ENCODE results near the gene ST6GALNAC1. TPM values are rescaled to one million over a fixed set of nuclear protein-coding genes. Genes with fewer than 3 reads are reported as not detected.

Gene ST6GALNAC1
- polyA plus RNA-seq, 3 donors, result not detected

GRCh38 chr17:76626442-76626841 is 17.1 kb downstream of the ST6GALNAC1 start:
- Histone ChIP-seq H3K36me3 (replicated peaks in 1 of 2; ENCODE audit: control insufficient read depth in 1 of 2, insufficient read depth in 2 of 2, low read length in 2 of 2) (no peaks in the 10 kb centered on the region), H3K4me1 (ENCODE audit: control insufficient read depth in 1 of 2, insufficient read depth in 2 of 2, low read length in 2 of 2) (no peaks in the 10 kb centered on the region), H2AFZ (ENCODE audit: insufficient read depth, low read depth, low read length, poor library complexity, severe bottlenecking) (no peak overlapping the region), H3K9ac (ENCODE audit: insufficient read depth, low read length, poor library complexity, severe bottlenecking) (no peak overlapping the region), H3K79me2 (ENCODE audit: insufficient read depth, low read length) (no peaks in the 10 kb centered on the region), H3K27me3 (ENCODE audit: control insufficient read depth in 2 of 2, insufficient read depth in 2 of 2, low read length in 2 of 2) (no peaks in the 10 kb centered on the region), H3K27ac (ENCODE audit: low read depth in 1 of 2, low read length in 2 of 2) (no peak overlapping the region), H3K4me3 (replicated peaks in 1 of 3; ENCODE audit: low read depth in 2 of 3, low read length in 3 of 3) (no peak overlapping the region), H4K20me1 (ENCODE audit: insufficient read depth, low read length) (no peaks in the 10 kb centered on the region), H3K9me3 (replicated peaks in 1 of 2; ENCODE audit: control insufficient read depth in 1 of 2, insufficient read depth in 1 of 2, low read length in 2 of 2) (no peaks in the 10 kb centered on the region), H3K4me2 (replicated peaks; ENCODE audit: extremely low read depth, low read length, poor library complexity, severe bottlenecking) (no peak overlapping the region)
- Mint-ChIP-seq H3K27me3 (ENCODE audit: low read depth in 3 of 3) (peaks cover 1 to 7% (median 7%) of the 10 kb centered on the region in 3 donors), H3K36me3 (no peaks in the 10 kb centered on the region), H3K4me3 (no peak overlapping the region), H3K4me1 (peaks cover 8% of the 10 kb centered on the region), H3K27ac (no peak overlapping the region), H3K9me3 (no peaks in the 10 kb centered on the region)
- intact Hi-C loops (cut with micrococcal nuclease), result no loop called here
- 57% methylated on average over 8 of the region's 11 CpGs for WGBS (ENCODE audit: insufficient coverage)
- no peak for DNase-seq
- no peak for TF ChIP-seq CTCF (IDR thresholded peaks at IDR 0.05)

DNA sequence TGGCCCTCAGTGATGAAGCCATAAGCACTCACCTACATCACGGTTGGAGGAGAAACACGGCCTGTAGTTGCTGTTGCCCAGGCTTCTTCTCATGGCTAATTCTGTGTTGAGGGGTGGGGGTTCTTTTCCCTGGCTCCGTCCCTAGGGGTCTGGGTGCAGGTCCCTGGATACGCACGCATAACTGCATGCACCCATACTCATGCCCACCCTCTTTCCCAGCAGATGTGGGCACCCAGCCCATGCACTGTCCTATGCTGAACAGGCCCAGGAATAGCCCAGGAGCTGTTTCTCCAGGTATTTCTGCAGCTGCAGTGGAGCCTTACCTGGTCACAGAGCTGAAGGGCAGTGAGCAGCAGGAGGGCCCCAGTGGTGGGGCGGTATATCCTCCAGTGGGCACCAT is 18.1 kb downstream of the ST6GALNAC1 start:
- no peak overlapping the region for H3K27ac Mint-ChIP-seq
- Histone ChIP-seq H3K4me1 (ENCODE audit: control insufficient read depth in 1 of 2, insufficient read depth in 2 of 2, low read length in 2 of 2) (no peaks in the 10 kb centered on the region), H4K20me1 (ENCODE audit: insufficient read depth, low read length) (no peaks in the 10 kb centered on the region), H3K9ac (ENCODE audit: insufficient read depth, low read length, poor library complexity, severe bottlenecking) (no peak overlapping the region), H3K79me2 (ENCODE audit: insufficient read depth, low read length) (no peaks in the 10 kb centered on the region), H2AFZ (ENCODE audit: insufficient read depth, low read depth, low read length, poor library complexity, severe bottlenecking) (no peak overlapping the region), H3K27ac (ENCODE audit: low read depth in 1 of 2, low read length in 2 of 2) (no peak overlapping the region), H3K36me3 (replicated peaks in 1 of 2; ENCODE audit: control insufficient read depth in 1 of 2, insufficient read depth in 2 of 2, low read length in 2 of 2) (no peaks in the 10 kb centered on the region), H3K4me3 (replicated peaks in 1 of 3; ENCODE audit: low read depth in 2 of 3, low read length in 3 of 3) (no peak overlapping the region), H3K9me3 (replicated peaks in 1 of 2; ENCODE audit: control insufficient read depth in 1 of 2, insufficient read depth in 1 of 2, low read length in 2 of 2) (no peaks in the 10 kb centered on the region), H3K27me3 (ENCODE audit: control insufficient read depth in 2 of 2, insufficient read depth in 2 of 2, low read length in 2 of 2) (no peaks in the 10 kb centered on the region), H3K4me2 (replicated peaks; ENCODE audit: extremely low read depth, low read length, poor library complexity, severe bottlenecking) (no peak overlapping the region)
- H3K4me1 Mint-ChIP-seq, result peaks cover 8% of the 10 kb centered on the region
- TF ChIP-seq CTCF (IDR thresholded peaks at IDR 0.05), result no peak
- DNase-seq, result no peak
- peaks cover 1 to 7% (median 7%) of the 10 kb centered on the region in 3 donors for H3K27me3 Mint-ChIP-seq (ENCODE audit: low read depth in 3 of 3)
- WGBS (ENCODE audit: insufficient coverage), result 94% methylated on average over 3 of the region's 6 CpGs
- H3K36me3 Mint-ChIP-seq, result no peaks in the 10 kb centered on the region
- intact Hi-C loops (cut with micrococcal nuclease), result loop anchor here in 1 of 2 donors (2.0 kb wide), 1 partner anchor 101 kb away; no protein-coding TSS in a partner anchor
- no peak overlapping the region for H3K4me3 Mint-ChIP-seq
- H3K9me3 Mint-ChIP-seq, result no peaks in the 10 kb centered on the region
